GM21447 (cell line): Measurements from ENCODE around the gene SH3D21.

Source experiments
- ATAC-seq: cut with Tn5 transposase; IDR thresholded peaks from one replicate; pipeline ENCODE4 v1.9.1; 2021; ENCODE audit not compliant: unreplicated experiment

The SH3D21 gene

DNA sequence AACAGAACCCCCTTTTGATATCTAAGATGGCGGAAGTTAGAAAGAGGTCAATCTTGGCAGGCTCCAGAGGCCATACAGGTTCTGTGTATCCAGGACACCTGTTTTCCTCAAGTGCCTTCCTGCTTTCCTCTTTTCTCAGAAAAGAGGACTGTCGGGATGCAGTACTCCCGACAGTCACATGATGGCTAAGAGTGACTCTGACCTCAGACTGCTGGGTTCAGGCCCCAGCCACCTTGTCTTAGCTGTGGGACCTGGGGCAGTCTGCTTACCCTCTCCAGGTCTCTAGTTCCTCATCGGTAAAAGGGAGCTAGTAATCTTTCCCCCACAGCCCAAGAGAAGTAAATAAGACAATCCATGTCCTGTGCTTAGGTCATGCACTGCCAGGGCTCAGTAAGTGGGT, 49.6 kb downstream of the SH3D21 start:
- no peak for ATAC-seq

DNA sequence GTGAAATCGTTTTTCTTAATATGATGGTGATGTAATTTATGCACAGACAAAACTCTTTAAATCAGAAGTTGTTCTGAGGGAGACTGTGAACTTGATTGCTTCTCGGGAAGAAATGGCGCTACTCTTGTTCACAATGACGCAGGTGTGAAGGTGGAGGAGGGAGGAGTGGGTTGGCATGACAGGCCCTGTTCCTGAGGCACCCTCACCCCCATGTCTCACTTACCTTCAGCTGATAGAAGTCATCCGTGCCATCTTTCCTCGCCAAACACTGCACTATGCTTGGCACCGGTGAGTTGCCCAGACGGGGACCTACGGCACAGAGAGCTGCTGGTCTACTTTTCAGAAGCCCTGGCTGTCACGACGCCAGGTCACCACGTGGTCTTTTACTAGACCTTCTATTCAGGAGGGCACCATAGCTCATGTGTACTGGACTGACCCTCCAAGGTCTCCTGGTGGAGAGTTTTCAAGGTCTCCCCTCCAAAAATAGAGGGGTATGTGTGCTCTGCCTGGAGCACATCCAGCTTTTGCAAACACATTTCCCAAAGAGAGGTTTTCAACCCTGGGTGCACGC, 52.4 kb downstream of the SH3D21 start:
- no peak for ATAC-seq

DNA sequence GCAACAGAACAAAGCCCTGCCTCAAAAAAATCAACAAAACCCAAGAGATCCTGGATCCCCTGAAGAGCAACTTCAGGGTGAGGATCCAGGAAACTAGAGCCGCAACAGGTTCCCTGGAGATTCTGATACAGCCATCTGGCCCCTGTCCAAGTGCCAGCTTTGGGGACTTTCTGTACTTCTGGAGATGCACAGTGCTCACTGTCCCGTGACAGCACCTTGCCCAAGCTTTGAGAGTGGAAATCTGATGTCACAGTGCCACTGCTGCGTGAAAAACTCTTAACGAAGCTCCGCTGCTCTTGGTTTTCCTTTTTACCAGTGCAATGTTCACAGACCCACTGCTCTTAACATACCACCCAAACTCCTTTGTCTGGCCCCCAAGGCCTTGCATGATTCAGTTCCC, 53.2 kb downstream of the SH3D21 start:
- ATAC-seq: no peak

DNA sequence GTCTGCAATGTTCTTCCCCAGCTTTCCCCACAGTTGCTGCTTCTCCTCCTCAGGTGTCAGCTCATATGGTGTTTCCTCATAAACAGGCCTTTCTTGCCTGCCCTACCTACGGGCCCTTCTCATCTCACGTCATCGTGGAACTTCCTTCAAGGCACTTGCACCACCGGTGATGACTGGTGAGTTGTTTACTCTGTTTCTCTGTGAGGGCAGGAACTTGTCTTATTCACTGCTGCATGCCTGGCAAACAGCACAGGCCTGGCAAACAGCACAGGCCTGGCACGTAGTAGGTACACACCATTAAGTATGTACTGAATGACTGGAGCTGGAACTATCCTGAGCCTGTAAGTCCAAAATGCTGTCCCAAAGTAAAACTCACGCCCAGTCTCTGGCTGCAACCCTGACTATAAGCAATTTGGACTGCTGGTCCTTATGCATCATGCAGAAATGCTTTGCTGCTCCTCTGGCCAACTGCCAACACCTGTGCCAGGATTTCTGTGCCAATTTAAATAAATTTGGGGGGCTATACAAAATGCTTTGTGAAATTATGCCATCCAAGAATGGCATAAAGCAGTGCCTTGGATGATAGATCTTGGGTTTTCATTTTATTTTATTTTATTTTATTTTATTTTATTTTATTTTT, 53.9 kb downstream of the SH3D21 start:
- no peak for ATAC-seq

DNA sequence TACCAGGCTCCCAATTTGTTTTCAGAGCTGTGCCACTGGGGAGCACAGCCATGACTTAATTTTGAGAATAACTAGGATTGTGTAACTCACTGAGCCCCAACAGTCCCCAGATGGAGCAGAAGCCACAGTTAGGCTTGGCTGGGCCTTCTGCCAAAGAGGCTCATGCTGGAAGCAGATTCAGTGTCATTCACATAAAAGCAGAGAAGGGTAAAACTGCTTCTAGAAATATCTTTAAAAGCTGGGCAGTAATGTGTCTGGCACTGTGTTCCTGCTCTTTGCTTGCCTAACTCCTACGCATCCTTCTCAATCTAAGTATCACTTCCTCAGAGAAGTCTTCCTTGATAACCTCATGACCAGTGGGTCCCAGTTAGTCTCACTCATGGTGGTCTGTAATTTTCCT, 59.2 kb downstream of the SH3D21 start:
- ATAC-seq: no peak

DNA sequence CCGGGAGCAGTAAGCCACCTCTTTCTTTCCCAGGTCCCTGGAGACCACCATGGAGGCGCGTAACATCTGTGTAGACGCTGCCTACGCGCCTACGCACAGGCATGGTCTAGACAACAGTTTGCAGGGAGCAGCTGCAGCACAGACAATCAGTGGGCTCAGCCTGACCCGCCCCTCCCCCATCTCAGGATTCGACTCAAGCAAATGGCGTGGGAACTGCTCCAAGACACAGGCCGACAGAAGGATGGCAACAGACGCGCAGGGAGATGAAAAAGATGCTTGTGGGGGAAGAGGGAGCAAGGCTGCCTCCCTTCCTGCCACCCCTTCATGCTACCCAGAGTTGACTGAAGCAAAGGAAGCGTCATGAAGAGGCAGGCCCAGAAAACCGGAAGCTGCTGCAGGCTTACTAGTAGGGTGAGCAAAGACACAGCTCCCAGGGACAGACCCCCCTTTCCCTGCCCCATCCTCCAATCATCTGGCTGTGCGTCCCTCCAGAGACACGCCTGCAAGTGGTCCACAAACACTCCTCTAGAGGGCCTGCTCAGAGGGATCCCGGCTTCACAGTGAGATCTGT, 60.0 kb downstream of the SH3D21 start:
- no peak for ATAC-seq

DNA sequence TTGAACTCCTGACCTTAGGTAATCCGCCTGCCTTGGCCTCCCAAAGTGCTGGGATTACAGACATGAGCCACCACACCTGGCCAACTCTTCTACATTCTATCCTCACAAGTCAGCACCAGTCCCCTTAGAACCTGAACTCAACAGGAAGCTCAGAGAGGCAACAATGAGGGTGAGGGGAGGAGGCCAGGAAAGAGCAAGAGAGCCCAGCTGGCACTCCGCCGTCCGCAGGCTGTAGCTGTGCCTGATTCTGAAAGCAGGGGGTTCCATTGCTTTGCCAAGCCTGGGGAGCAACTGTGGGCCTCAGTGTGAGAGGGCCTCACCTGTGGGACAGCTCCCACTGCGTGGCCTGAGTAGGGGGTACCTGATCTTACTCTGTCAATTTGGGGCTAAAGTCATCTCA, 60.9 kb downstream of the SH3D21 start:
- ATAC-seq: no peak

DNA sequence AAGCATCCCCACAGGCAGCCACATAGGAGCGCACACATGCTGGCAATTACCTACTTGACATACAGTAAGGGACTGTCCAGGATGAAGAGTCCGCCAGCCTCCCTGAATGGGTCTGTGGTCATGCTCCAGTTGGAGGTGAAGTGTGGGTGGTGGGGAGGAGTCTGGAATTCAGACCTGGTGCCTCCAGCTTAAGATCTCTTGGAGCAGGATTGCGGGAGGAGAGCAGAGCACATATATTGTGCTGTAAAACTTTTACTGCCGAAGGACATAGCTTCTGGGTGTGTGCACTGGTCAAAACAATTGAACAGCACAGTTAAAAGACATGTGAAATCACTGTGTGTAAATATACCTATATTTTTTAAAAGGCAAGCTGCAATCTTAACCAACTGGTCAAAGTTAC, 61.6 kb downstream of the SH3D21 start:
- ATAC-seq: no peak

DNA sequence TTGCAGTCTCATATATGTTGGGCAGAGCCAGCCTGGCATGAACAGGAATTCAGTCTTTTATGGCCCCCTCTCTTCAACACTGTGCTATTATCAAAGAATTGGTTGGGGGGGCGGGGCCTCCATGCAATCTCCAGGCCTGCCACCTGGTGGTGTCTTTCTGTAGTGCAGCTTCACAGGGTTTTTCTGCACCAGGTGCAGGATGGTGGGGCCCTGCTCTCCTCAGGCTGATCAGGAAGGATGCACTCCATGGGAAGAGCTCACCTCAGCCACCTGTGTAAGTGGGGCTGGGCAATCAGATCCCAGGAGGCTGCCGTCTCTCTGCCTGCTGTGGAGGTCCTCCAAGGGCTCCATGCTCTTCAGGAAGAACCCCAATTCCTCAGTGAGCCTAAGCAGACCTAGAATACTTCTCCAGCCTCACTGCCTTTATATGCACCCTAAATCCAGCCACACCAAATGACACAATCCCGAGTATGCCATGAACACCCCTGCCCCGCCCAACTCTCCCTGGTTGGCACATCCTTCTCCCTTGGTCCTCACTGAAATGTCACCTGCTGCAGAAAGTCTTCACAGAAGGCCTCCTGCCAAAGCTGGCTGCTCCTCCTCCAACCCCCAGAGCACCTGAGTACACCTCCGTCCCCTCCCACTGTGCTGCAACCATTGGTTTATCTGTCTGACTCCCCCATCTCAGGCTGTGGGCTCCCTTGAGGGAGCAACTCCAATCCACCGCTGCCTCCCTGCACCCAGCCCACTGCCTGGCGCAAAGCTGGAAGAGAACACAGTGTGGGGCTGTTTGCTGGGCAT, 63.1 kb downstream of the SH3D21 start:
- ATAC-seq: no peak
